Stimulated activated CD4-positive, alpha-beta T cell treated with anti-CD3 and anti-CD28 coated beads, Interleukin-15, amount 100 ng/mL, for 24 hours (primary cell): Measurements from ENCODE around the gene CHGA.

Source experiments
- DNase-seq: peaks from one replicate; pipeline ENCODE4 v3.0.0-alpha.2; 2020

Gene CHGA

DNA sequence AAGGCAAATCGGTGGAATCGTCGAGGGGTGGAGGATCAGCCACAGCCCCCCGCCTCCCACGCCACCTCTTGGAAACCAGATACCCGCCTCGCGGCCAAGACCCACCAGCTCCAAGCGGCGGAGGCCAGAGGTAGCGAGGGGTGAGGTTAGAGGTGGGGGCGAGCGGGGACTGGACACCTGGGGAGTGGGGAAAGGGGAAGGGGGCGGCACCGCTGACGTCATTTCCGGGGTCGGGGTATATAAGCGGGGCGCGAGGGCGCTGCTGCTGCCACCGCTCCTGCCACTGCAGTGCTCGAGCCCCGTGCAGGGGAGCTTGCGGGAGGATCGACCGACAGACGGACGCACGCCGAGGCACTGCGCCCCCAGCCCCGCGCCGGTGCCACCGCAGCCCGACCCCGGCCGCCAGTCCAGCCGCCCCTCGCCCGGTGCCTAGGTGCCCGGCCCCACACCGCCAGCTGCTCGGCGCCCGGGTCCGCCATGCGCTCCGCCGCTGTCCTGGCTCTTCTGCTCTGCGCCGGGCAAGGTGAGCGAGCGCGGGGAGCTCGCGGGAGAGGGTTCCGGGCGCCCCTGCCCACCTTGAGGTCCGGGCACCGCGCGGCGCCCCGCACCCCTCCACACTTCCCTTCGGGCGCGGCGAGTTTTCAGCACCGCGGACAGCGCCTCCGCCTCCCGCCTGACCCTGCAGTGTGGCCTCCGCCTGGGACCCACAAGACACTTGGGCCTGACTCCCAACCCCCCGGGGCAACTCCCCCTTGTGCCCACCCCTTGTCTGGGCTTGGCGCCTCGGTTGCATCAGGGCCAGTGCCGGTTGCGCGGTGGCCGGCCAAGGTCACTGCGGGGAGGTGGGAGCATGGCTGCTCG is at the start of gene CHGA:
Gene CHGA (plus strand): TSS at position 268 of the 861 bp plus-strand sequence. CDS start 210 bp downstream, at position 478.
- DNase-seq = peak; percentile 52

DNA sequence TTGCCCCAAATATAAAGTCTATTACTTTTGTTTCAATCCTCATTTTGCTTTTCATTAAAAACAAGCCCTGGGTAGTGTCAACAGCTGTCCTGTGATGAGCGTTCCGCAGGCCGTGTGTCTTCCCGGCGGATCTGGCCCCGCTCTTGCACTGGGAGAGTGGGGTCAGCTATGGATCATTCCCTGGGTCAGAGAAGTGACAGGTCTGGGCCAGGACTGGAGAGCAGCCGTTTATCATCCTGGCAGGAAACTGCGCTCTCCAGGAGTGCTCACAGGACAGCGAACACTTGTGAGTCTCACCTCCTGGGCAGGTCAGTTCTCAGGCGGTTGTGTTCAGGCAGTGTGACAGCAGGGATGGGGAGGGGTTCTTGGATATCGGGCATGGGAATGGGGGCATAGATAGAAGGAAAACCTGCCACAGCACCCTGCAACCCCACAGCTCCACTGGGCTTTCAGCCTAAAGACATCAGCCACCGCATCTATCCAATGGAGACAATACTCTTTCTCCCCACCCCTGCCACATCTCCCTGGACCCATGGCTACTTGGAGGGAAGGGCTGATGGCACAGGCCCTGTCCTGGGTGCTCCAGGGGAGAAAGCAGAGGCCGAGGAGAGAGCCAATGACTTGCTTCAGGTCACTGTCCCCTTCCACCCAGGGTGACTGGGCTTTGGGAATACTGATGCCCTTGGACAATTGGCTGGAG is 47.8 kb upstream of the CHGA start:
- DNase-seq = no peak

- DNase-seq = no peak
These were observed 45.1 kb upstream of the CHGA start for GRCh38 chr14:92877757-92878431.

DNA sequence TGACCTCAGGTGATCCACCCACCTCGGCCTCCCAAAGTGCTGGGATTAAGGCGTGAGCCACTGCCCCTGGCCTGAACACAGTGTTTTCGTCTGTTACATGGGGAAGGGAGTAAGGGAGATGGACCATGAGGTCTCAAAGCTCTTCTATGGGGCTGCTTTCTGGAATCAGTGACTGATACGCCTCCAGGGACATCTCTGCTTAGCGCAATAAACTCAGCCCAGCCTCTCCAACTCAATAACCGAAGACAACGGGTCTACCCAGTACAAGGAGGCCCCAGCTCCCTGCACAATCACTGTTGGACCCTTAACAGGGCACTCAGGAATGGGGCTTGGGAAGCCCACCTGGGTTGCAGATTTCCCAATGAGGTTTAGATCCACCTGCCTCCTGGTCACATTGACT is 42.6 kb upstream of the CHGA start:
- DNase-seq = no peak

DNA sequence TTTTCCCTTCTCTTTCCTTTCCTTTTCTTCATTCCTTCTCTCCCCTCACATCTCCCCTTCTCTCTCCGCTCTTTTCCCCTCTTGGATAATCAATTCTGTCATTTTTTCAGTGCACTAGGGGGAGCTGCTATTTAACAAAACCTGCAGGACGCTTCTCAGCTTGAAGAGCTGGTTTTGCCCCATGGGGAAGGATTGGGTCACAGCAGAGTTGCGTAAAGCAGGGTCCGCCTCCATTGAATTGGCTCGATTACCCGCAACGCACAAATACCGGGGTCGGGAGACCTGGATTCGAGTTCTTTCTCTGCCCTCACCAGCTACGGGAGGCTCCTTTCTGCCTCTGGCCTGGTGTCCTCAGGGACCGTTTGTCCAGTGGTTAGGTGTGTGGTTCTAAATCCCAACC is 42.1 kb upstream of the CHGA start:
- no peak for DNase-seq

GRCh38 chr14:92883066-92883465 is 39.9 kb upstream of the CHGA start:
- no peak for DNase-seq

DNA sequence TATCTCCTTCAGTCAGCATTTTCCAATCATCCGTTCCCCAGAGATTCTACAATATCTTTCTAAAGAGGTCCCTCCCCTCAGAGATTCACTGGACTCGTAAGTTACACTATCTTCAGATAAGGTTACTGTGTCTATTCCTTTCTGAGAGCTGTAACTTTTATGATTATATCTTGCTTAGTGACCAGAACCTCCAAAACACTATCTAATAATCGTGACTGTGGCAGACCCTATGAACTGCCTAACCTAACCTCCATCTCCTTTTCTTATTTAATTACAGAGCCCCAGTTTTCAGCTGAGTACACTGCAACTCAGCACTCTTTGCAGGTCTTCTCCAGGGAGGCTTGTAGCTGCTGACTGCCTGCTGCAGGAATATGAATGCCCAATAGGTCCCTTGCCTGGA is 38.5 kb upstream of the CHGA start:
- DNase-seq = no peak

- DNase-seq = no peak
These were observed 37.5 kb upstream of the CHGA start for GRCh38 chr14:92885279-92886061.

DNA sequence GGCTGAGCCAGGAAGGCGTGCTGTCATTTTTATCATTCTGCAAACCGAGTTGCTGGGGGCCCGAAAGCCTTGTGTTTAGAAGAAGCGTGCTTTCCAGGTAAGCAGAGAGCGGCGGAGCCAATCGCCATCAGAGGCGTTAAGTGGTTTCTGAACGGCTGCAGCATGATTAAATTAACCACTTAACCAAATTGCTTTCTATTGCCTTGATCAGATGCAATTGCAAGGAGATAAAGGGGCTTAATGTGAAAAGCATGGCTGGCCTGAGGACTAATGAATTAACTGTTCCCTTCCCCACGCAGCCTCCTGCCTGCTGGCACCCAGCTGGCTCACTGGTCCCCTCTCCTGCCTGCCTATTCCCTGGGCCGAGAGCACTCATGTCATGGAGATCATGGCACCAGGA is 36.6 kb upstream of the CHGA start:
- no peak for DNase-seq

- no peak for DNase-seq
These were observed 35.8 kb upstream of the CHGA start for GRCh38 chr14:92887157-92887556.

DNA sequence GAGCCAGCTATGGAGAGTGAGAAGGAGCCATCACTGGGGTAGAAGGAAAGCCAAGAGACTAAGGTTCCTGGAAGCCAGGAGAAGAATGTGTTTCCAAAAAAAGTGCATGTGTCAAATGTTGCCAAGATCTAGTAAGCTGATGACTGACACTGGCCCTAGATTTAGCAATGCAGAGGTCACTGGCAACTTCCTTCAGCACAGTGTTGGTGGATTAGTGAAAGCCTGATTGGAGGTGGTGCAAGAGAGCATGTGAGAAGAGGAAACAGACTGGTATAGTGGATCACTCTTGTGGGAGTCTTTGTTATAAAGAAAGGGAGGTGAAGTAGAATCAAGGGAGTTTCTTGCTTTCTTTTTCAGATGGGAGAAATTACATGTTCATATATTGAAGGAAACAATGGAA is 34.1 kb upstream of the CHGA start:
- no peak for DNase-seq

- DNase-seq = no peak
These were observed 31.9 kb upstream of the CHGA start for GRCh38 chr14:92890830-92891588.

GRCh38 chr14:92892589-92892988 is 30.4 kb upstream of the CHGA start:
- no peak for DNase-seq

DNA sequence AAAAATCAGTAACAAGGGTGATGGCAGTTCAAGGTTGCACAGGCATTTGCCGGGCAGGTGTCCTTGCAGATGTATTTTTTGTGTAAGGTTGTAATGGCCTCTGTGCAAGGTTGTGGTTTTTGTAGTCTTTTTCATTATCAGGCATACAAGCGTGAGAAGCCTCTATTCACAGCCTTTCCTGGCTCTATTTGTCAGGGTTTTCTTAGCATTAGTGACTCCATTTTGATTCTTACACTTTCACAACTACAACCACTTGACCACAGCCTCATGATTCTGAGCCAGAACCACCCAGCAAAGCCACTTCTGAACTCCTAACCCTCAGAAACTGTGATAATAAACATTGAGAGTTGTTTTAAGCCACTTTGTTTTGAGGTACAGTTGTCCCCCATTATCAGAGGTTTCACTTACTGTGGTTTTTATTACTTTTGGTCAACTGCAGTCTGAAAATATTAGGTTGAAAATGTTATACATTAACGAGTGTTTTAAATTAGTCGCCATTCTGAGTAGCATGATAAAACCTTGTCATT is 27.5 kb upstream of the CHGA start:
- no peak for DNase-seq

GRCh38 chr14:92897922-92898565 is 24.9 kb upstream of the CHGA start:
- DNase-seq = peak; percentile 67

DNA sequence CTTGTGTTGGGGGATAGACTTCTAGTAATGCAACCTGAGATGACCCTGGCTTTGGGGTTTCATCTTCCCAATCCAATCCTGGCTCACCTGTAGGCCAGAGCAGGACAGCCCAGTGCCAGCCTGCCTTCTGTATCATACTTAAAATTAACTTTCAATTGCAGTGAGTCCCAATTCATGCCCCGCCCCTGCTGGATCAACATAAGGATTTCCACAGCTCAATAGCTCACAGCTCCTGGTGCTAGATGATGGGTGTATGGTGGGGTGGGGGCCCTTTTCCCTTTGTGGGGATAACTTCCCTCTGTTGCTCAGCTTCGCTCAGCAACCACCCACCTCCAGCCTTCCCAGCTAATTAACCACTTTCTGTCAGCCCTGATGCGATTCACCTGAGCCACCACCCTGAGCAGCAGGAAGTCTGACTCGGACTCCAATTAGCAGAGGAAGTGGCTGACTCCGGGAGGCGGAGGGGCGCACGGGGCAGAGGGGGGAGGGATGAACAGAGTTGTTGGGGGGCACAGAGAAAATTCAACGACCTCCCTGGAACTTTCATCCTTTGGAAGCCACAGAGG is 24.3 kb upstream of the CHGA start:
- DNase-seq = peak; percentile 19

DNA sequence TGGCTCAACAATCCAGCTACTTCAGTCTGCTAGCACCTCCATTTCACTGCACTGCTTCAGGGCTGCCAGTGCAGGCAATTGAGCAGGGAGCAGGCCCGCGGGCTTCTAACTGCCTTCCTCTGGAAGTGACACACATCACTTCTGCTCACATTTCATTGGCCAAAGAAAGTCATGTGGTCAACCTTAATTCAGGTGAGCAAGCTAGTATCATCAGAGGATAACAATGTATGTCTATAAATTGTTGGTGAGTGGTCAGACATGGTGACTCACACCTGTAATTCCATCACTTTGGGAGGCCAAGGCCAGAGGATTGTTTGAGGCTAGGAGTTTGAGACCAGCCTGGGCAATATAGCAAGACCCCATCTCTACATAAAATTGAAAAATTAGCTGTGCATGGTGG is 22.3 kb upstream of the CHGA start:
- no peak for DNase-seq

- DNase-seq = no peak
These were observed 20.8 kb upstream of the CHGA start for GRCh38 chr14:92902191-92902590.

DNA sequence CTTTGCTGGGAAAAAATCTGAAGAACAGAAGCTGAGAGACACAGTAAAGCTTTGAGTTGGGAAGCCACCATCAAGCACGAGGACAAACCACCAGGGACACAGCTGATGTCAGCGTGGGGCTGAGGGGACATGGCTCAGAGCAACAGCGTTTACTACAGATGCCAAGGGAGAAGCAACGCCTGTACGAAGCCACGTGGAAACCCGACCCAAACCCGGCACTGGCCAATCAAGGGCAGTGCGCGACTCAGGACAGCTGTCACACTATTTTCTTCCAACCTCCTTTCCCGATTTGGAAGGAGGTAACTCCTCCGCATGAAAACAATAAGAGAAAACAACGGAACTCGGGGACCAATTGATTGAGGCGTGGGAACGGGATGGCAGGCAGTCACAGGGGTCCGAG is 20.2 kb upstream of the CHGA start:
- DNase-seq = no peak

GRCh38 chr14:92903359-92903758 is 19.6 kb upstream of the CHGA start:
- DNase-seq = peak; percentile 29

DNA sequence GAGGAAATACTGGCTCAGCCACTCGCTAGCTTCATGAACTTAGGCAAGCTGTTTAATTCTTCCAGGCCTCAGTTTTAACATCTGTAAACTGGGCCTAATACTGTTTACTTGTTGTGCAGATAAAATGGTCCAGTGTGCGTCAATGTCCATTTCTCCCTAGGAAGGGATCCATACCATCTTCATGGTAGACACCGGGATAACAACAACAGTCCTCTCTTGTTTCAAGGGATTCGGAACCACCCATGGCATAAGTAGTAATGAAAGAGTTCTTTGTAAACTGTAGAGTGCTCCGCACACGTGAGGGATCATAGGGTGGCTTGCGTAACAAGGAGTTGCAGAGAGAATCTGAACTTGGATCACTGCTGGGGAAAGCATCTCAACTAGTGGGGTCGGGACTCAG is 17.3 kb upstream of the CHGA start:
- DNase-seq = no peak
